Measurements from ENCODE around the gene MPL. TPM values are rescaled to one million over a fixed set of nuclear protein-coding genes. Genes with fewer than 3 reads are reported as not detected.
A peak's percentile ranks its signal among the peaks of the same experiment; 100 is the strongest.

Gene MPL
- total and polyA plus RNA-seq, 2 of the 13 experiments (the other 11 are each of a cell fraction or from before 2014, with no cell fraction given): not detected

DNA sequence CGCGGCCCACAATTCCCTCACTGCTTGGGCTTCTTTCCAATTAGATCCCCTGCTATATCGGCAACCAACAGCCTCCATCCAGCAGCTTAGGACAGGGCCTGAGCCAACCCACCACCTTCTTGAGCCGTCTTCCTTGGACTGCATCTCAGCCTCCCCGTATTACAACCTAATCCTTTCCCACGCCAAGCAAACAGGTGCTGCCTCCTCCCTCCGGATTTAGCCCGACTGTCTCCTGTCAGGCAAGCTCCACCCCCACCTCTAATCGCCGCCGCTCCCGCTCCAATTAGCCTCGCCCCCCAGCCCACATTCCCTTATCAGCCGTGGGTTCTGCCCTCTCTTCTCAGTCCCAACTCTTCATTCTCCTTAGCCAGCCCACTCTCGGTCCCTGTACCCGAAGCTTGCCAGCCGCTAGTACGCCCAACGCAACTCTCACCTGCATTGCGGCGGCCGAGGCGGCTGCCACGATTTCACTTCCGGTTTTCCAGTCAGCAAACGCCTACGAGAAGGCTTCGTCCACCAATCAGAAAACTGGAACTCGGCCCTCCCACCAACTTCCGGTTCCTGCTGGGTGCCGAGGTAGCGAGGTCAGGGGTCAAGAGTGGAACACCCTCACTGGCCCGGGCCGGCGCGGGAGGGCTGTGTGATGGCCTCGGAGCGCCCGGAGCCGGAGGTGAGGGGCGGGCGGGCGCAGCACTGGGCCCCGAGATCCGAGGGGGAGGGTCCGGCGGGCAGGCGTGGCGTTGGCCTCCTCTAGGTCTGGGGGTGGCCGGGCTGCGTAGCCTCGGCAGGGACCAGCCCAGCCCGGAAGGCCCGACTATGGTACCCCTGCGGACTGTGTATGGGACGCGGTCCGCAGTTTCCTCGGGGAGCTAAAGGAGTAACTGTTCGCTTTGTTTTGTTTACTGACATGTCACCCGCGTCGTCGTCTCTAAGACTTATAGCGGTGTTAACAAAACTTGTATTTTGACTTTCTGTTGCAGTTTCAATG is 52.0 kb downstream of the MPL start, which contains the start of the genes MED8 and SZT2 (continued):
- TF ChIP-seq, protein P1, sequence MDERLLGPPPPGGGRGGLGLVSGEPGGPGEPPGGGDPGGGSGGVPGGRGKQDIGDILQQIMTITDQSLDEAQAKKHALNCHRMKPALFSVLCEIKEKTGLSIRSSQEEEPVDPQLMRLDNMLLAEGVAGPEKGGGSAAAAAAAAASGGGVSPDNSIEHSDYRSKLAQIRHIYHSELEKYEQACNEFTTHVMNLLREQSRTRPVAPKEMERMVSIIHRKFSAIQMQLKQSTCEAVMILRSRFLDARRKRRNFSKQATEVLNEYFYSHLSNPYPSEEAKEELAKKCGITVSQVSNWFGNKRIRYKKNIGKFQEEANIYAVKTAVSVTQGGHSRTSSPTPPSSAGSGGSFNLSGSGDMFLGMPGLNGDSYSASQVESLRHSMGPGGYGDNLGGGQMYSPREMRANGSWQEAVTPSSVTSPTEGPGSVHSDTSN (CRISPR knock-in tag; IDR thresholded peaks at IDR 0.05): peak; percentile 53; the same call in 1 of the 2 replicates
- peak; percentile 76; the same call in 1 of the 2 replicates for TF ChIP-seq ZNF792 (CRISPR knock-in tag; IDR thresholded peaks at IDR 0.05)
- peak; percentile 48; the same call in 1 of the 2 replicates for TF ChIP-seq ZZZ3 (CRISPR knock-in tag; IDR thresholded peaks at IDR 0.05; ENCODE audit: borderline replicate concordance)
- TF ChIP-seq, protein P2, sequence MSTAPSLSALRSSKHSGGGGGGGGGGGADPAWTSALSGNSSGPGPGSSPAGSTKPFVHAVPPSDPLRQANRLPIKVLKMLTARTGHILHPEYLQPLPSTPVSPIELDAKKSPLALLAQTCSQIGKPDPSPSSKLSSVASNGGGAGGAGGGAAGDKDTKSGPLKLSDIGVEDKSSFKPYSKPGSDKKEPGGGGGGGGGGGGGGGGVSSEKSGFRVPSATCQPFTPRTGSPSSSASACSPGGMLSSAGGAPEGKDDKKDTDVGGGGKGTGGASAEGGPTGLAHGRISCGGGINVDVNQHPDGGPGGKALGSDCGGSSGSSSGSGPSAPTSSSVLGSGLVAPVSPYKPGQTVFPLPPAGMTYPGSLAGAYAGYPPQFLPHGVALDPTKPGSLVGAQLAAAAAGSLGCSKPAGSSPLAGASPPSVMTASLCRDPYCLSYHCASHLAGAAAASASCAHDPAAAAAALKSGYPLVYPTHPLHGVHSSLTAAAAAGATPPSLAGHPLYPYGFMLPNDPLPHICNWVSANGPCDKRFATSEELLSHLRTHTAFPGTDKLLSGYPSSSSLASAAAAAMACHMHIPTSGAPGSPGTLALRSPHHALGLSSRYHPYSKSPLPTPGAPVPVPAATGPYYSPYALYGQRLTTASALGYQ (CRISPR knock-in tag; IDR thresholded peaks at IDR 0.05): no peak; the same call in 1 of the 2 replicates
- TF ChIP-seq ZNF550 (CRISPR knock-in tag; IDR thresholded peaks at IDR 0.05; ENCODE audit: borderline replicate concordance): no peak
- TF ChIP-seq EP300 (IDR thresholded peaks at IDR 0.05; ENCODE audit: low read depth in 2 of 2, low read length in 2 of 2): no peak
- no peak; the same call in 1 of the 2 replicates for TF ChIP-seq EP300 (CRISPR knock-in tag; IDR thresholded peaks at IDR 0.05; ENCODE audit: borderline replicate concordance)
- 0 out of 2 replicates have a peak, but pooled peaks have one; percentile 89 for TF ChIP-seq TOE1 (CRISPR knock-in tag; IDR thresholded peaks at IDR 0.05)
- TF ChIP-seq, protein P3, sequence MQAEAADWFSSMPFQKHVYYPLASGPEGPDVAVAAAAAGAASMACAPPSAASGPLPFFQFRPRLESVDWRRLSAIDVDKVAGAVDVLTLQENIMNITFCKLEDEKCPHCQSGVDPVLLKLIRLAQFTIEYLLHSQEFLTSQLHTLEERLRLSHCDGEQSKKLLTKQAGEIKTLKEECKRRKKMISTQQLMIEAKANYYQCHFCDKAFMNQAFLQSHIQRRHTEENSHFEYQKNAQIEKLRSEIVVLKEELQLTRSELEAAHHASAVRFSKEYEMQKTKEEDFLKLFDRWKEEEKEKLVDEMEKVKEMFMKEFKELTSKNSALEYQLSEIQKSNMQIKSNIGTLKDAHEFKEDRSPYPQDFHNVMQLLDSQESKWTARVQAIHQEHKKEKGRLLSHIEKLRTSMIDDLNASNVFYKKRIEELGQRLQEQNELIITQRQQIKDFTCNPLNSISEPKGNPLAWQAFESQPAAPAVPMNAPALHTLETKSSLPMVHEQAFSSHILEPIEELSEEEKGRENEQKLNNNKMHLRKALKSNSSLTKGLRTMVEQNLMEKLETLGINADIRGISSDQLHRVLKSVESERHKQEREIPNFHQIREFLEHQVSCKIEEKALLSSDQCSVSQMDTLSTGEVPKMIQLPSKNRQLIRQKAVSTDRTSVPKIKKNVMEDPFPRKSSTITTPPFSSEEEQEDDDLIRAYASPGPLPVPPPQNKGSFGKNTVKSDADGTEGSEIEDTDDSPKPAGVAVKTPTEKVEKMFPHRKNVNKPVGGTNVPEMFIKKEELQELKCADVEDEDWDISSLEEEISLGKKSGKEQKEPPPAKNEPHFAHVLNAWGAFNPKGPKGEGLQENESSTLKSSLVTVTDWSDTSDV (CRISPR knock-in tag; IDR thresholded peaks at IDR 0.05): peak; percentile 74
- TF ChIP-seq GTF2F1 (IDR thresholded peaks at IDR 0.05; ENCODE audit: low read length): no peak
- no peak for TF ChIP-seq FOXA1 (IDR thresholded peaks at IDR 0.05)
- TF ChIP-seq FOXA1 (CRISPR knock-in tag; IDR thresholded peaks at IDR 0.05): no peak
- TF ChIP-seq NCOA1 (CRISPR knock-in tag; IDR thresholded peaks at IDR 0.05): no peak
- TF ChIP-seq, protein P4, sequence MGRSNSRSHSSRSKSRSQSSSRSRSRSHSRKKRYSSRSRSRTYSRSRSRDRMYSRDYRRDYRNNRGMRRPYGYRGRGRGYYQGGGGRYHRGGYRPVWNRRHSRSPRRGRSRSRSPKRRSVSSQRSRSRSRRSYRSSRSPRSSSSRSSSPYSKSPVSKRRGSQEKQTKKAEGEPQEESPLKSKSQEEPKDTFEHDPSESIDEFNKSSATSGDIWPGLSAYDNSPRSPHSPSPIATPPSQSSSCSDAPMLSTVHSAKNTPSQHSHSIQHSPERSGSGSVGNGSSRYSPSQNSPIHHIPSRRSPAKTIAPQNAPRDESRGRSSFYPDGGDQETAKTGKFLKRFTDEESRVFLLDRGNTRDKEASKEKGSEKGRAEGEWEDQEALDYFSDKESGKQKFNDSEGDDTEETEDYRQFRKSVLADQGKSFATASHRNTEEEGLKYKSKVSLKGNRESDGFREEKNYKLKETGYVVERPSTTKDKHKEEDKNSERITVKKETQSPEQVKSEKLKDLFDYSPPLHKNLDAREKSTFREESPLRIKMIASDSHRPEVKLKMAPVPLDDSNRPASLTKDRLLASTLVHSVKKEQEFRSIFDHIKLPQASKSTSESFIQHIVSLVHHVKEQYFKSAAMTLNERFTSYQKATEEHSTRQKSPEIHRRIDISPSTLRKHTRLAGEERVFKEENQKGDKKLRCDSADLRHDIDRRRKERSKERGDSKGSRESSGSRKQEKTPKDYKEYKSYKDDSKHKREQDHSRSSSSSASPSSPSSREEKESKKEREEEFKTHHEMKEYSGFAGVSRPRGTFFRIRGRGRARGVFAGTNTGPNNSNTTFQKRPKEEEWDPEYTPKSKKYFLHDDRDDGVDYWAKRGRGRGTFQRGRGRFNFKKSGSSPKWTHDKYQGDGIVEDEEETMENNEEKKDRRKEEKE (IDR thresholded peaks at IDR 0.05): no peak
- TF ChIP-seq E2F5 (CRISPR knock-in tag; conservative IDR thresholded peaks at IDR 0.05): no peak
- TF ChIP-seq, protein P5, sequence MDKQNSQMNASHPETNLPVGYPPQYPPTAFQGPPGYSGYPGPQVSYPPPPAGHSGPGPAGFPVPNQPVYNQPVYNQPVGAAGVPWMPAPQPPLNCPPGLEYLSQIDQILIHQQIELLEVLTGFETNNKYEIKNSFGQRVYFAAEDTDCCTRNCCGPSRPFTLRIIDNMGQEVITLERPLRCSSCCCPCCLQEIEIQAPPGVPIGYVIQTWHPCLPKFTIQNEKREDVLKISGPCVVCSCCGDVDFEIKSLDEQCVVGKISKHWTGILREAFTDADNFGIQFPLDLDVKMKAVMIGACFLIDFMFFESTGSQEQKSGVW (CRISPR knock-in tag; IDR thresholded peaks at IDR 0.05; ENCODE audit: borderline replicate concordance): no peak
- TF ChIP-seq ZFAT (CRISPR knock-in tag; conservative IDR thresholded peaks at IDR 0.05): no peak
- peak; percentile 53 for TF ChIP-seq YY1 (IDR thresholded peaks at IDR 0.05; ENCODE audit: insufficient read depth, insufficient replicate concordance, low read depth, low read length)

Measured in HepG2 (cell line).